Testis (tissue), 3 donors: ENCODE measurements around the gene DSE. TPM values are rescaled to one million over a fixed set of nuclear protein-coding genes. Genes with fewer than 3 reads are reported as not detected.

ENCODE experiments used
- DNase-seq: peaks from one replicate; pipeline ENCODE4 v3.0.0-alpha.2; 2019
- H3K27ac ChIP-seq, 2 donors: fragments of 200-600 bp; sonication (generic); one replicate each; pipeline ENCODE4 v1.5.1; 2019
- H3K27me3 ChIP-seq: fragments of 200-600 bp; sonication (generic); one replicate; pipeline ENCODE4 v1.5.1; 2019
- H3K36me3 ChIP-seq: fragments of 200-600 bp; sonication (generic); one replicate; pipeline ENCODE4 v1.5.1; 2017; ENCODE audit warnings: low read depth; ENCODE audit errors: missing control alignments
- H3K4me1 ChIP-seq: fragments of 200-600 bp; sonication (generic); one replicate; pipeline ENCODE4 v1.5.1; 2019
- H3K4me3 ChIP-seq, 2 donors: fragments of 200-600 bp; sonication (generic); one replicate each; pipeline ENCODE4 v1.5.1; 2017 to 2019
- H3K9me3 ChIP-seq: fragments of 200-600 bp; sonication (generic); one replicate; pipeline ENCODE4 v1.5.1; 2017
- CTCF ChIP-seq, 3 experiments: fragments of 450-650 bp in 2 of 3; fragments of 200-600 bp in 1 of 3; sonication (generic) in 1 of 3; IDR thresholded peaks; one replicate each; pipeline ENCODE4 v1.5.1; 2016 to 2019; ENCODE audit warnings: antibody characterized with exemption in 3 of 3, mild to moderate bottlenecking in 2 of 3, moderate library complexity in 1 of 3
- POLR2A ChIP-seq: fragments of 450-650 bp; IDR thresholded peaks from one replicate; pipeline ENCODE4 v1.6.1; 2017; ENCODE audit warnings: antibody characterized with exemption, mild to moderate bottlenecking, moderate library complexity
- WGBS, 2 donors: methylation state at CpG; one replicate each; pipeline ENCODE4 v1.1.5; 2018; 5-methylcytosine and 5-hydroxymethylcytosine counted together
- intact Hi-C: fragments of 100-400 bp; cut with DNase I; formaldehyde crosslinking; loops from one replicate; pipeline ENCODE4 v1.15.1; 2023; ENCODE audit warnings: low total_unique reads
- polyA plus RNA-seq: library from polyadenylated mRNA; stranded (reverse); fragments of 350-450 nt; fragmentation: Illumina TruSeq; extraction: RNeasy Lipid Tissue Mini Kit (QIAGEN cat#74804); gene quantifications from one replicate; pipeline ENCODE4 v1.2.3, GENCODE V29; 2014; ENCODE audit warnings: low read depth, low replicate concordance; ENCODE audit not compliant: insufficient read depth
- total RNA-seq, 2 donors: library from RNA; depleted of rRNA; stranded (reverse); fragments of >200 nt; gene quantifications; one replicate each; pipeline ENCODE4 v1.2.3, GENCODE V29; 2016

DSE gene
- total and polyA plus RNA-seq, 3 donors from 2014 or later = 31.5 to 49.3 (median 35.1) TPM

- intact Hi-C loops = no loop called here
- Histone ChIP-seq H3K9me3 (no peaks in the 10 kb centered on the region), H3K36me3 (no peaks in the 10 kb centered on the region), H3K4me1 (no peaks in the 10 kb centered on the region), H3K27me3 (no peaks in the 10 kb centered on the region), H3K4me3 (no peak overlapping the region), H3K27ac (no peak overlapping the region)
- 75 to 89% methylated on average over 2 of the region's 2 CpGs for WGBS, 2 donors
- no peak for TF ChIP-seq POLR2A
- TF ChIP-seq CTCF (IDR thresholded peaks at IDR 0.05) = no peak
- no peak for DNase-seq
Measured at GRCh38 chr6:116443105-116443504, 72.4 kb downstream of the DSE start.

- intact Hi-C loops = no loop called here
Measured at GRCh38 chr6:116444092-116444491, 73.3 kb downstream of the DSE start.

GRCh38 chr6:116444575-116444974 lies 73.8 kb downstream of the DSE start:
- H3K4me3 ChIP-seq = no peak overlapping the region
- no peaks in the 10 kb centered on the region for H3K4me1 ChIP-seq
- DNase-seq = no peak
- 88 to 91% methylated on average over 1 of the region's 1 CpG for WGBS, 2 donors
- no peaks in the 10 kb centered on the region for H3K27me3 ChIP-seq
- intact Hi-C loops = no loop called here
- H3K9me3 ChIP-seq = no peaks in the 10 kb centered on the region
- TF ChIP-seq CTCF (IDR thresholded peaks at IDR 0.05) = no peak
- no peak for TF ChIP-seq POLR2A
- H3K27ac ChIP-seq = no peak overlapping the region
- H3K36me3 ChIP-seq = no peaks in the 10 kb centered on the region

More at GRCh38 chr6:116444092-116444491, 73.3 kb downstream of the DSE start:
- no peaks in the 10 kb centered on the region for H3K4me1 ChIP-seq
- DNase-seq = no peak
- no peak overlapping the region for H3K4me3 ChIP-seq
- peak in 2 of 3 experiments; percentile 43 to 54 for TF ChIP-seq CTCF (IDR thresholded peaks at IDR 0.05)
- TF ChIP-seq POLR2A = no peak
- no peaks in the 10 kb centered on the region for H3K27me3 ChIP-seq
- H3K36me3 ChIP-seq = no peaks in the 10 kb centered on the region
- WGBS, 2 donors = 50 to 52% methylated on average over 3 of the region's 3 CpGs
- no peak overlapping the region for H3K27ac ChIP-seq
- no peaks in the 10 kb centered on the region for H3K9me3 ChIP-seq

GRCh38 chr6:116445102-116445501 lies 74.4 kb downstream of the DSE start:
- no peak for DNase-seq
- no peaks in the 10 kb centered on the region for H3K27me3 ChIP-seq
- 77 to 79% methylated on average over 5 of the region's 5 CpGs for WGBS, 2 donors
- no peak overlapping the region for H3K4me3 ChIP-seq
- H3K4me1 ChIP-seq = no peaks in the 10 kb centered on the region
- H3K36me3 ChIP-seq = no peaks in the 10 kb centered on the region
- no peak overlapping the region for H3K27ac ChIP-seq
- H3K9me3 ChIP-seq = no peaks in the 10 kb centered on the region
- intact Hi-C loops = no loop called here
- TF ChIP-seq POLR2A (no peak), CTCF (IDR thresholded peaks at IDR 0.05) (no peak)

GRCh38 chr6:116446399-116446798 lies 75.7 kb downstream of the DSE start:
- TF ChIP-seq CTCF (IDR thresholded peaks at IDR 0.05) (no peak), POLR2A (no peak)
- no peak for DNase-seq
- no peaks in the 10 kb centered on the region for H3K27me3 ChIP-seq
- intact Hi-C loops = no loop called here
- H3K9me3 ChIP-seq = no peaks in the 10 kb centered on the region
- 81 to 96% methylated on average over 1 of the region's 1 CpG for WGBS, 2 donors
- no peak overlapping the region for H3K27ac ChIP-seq
- H3K36me3 ChIP-seq = no peaks in the 10 kb centered on the region
- no peaks in the 10 kb centered on the region for H3K4me1 ChIP-seq
- no peak overlapping the region for H3K4me3 ChIP-seq
